ENCODE measurements around the gene DDX11. TPM values are rescaled to one million over a fixed set of nuclear protein-coding genes. Genes with fewer than 3 reads are reported as not detected.
"Not testable (repeated sequence)": the region's sequence is repeated elsewhere in the genome, so short reads cannot be mapped to it uniquely, and the experiment has no call there.

DDX11 gene
- total and polyA plus RNA-seq, 2 of the 4 experiments (the other 2 are of a cell fraction), result 10.8 to 17.6 TPM

DNA sequence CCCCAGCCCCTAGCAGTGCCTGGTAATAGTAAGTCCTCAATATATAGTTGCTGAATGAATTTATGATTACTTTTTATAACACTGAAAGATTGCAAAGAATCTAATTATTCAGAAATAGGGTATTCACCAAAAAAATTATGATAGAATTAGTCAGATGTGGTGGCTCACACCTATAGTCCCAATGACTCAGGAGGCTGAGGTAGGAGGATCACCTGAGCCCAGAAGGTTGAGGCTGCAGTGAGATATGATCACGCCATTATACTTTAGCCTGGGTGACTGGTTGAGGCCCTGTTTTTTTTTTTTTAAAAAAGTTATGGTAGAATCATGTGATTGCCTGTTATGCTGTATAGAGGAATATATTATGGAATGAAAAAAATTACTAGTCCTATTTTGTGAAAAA lies 21.5 kb upstream of the DDX11 start:
- not testable (repeated sequence) for H3K4me2 ChIP-seq (ENCODE audit: low read depth, low read length); H3K27ac ChIP-seq (ENCODE audit: insufficient read depth, low read length); ATAC-seq (ENCODE audit: low read depth)

More for the DNA sequence above, 21.5 kb upstream of the DDX11 start:
- intact Hi-C loops (cut with micrococcal nuclease); POLR2A ChIA-PET (ENCODE audit: unreplicated experiment); H2BK120ac ChIP-seq (ENCODE audit: low read depth, low read length); H4K5ac ChIP-seq (ENCODE audit: low read depth, low read length); H2BK15ac ChIP-seq (ENCODE audit: low read depth, low read length); H3K9ac ChIP-seq (ENCODE audit: low read depth, low read length); H3K27me3 ChIP-seq (ENCODE audit: control insufficient read depth, insufficient read depth, low read length); H3K36me3 ChIP-seq (ENCODE audit: control insufficient read depth, insufficient read depth, low read length); dilution Hi-C loops (cut with HindIII; ENCODE audit: low sequenced_read_pairs, unreplicated experiment); BruUV-seq (replicated peaks); H2AFZ ChIP-seq (replicated peaks; ENCODE audit: low read length, poor library complexity); H3K4me1 ChIP-seq (ENCODE audit: control insufficient read depth, insufficient read depth, low read length); H3K4ac ChIP-seq (ENCODE audit: low read depth, low read length); H2AK5ac ChIP-seq (ENCODE audit: low read depth, low read length); DNase-seq; H3K9me3 ChIP-seq (ENCODE audit: control insufficient read depth, insufficient read depth, low read length); CTCF ChIA-PET; H4K91ac ChIP-seq (ENCODE audit: insufficient read depth, low read depth, low read length); H2BK5ac ChIP-seq (ENCODE audit: low read depth, low read length, poor library complexity, severe bottlenecking); H3K9me1 ChIP-seq (ENCODE audit: insufficient read depth, low read length); H3K23ac ChIP-seq (ENCODE audit: low read depth, low read length); H3K4me3 ChIP-seq (ENCODE audit: insufficient read depth, low read depth, low read length); in situ Hi-C loops (cut with MboI; ENCODE audit: low sequenced_read_pairs); H3K18ac ChIP-seq (ENCODE audit: low read depth, low read length); H3K79me1 ChIP-seq (ENCODE audit: low read depth in 1 of 2, low read length in 2 of 2); H3K56ac ChIP-seq (ENCODE audit: extremely low read depth, insufficient read depth, low read length); H4K20me1 ChIP-seq (ENCODE audit: insufficient read depth, low read length); H4K8ac ChIP-seq (ENCODE audit: low read depth in 2 of 2, low read length in 2 of 2); H3K14ac ChIP-seq (replicated peaks; ENCODE audit: low read depth, low read length); H2AK9ac ChIP-seq (replicated peaks; ENCODE audit: low read depth, low read length, poor library complexity); H2BK20ac ChIP-seq (ENCODE audit: low read depth, low read length): not testable (repeated sequence)
- no CpG with 5 or more reads among the region's 1 CpG for WGBS, 2 experiments (ENCODE audit: extremely low coverage in 2 of 2, insufficient read length in 1 of 2)

All from IMR-90 (cell line).